ENCODE measurements around the gene DHX34. TPM values are rescaled to one million over a fixed set of nuclear protein-coding genes. Genes with fewer than 3 reads are reported as not detected.
A peak's percentile ranks its signal among the peaks of the same experiment; 100 is the strongest.

The DHX34 gene
- total RNA-seq, 1 donor from 2014 or later: 8.1 TPM

GRCh38 chr19:47427241-47428176 is 78.4 kb downstream of the DHX34 start:
- peaks cover 99% of the 10 kb centered on the region for H3K27me3 ChIP-seq (ENCODE audit: low read depth)
- H3K9me3 ChIP-seq (replicated peaks): no peaks in the 10 kb centered on the region
- H3K4me1 ChIP-seq: peaks cover 28% of the 10 kb centered on the region
- peak overlapping the region; percentile 8 for H3K4me3 ChIP-seq
- intact Hi-C loops (cut with micrococcal nuclease): loop anchor here (10.0 kb wide), 1 partner anchor 133 kb away; no protein-coding TSS in a partner anchor
- no peak overlapping the region for H3K27ac ChIP-seq (replicated peaks)
- DNase-seq: peak; percentile 40
- peak; percentile 85 for TF ChIP-seq CTCF (IDR thresholded peaks at IDR 0.05; ENCODE audit: borderline replicate concordance)
- H3K36me3 ChIP-seq: no peaks in the 10 kb centered on the region

- no peak for TF ChIP-seq CTCF (IDR thresholded peaks at IDR 0.05; ENCODE audit: borderline replicate concordance)
- H3K9me3 ChIP-seq (replicated peaks): no peaks in the 10 kb centered on the region
- peaks cover 28% of the 10 kb centered on the region for H3K4me1 ChIP-seq
- H3K27me3 ChIP-seq (ENCODE audit: low read depth): peaks cover 99% of the 10 kb centered on the region
- peak overlapping the region; percentile 8 for H3K4me3 ChIP-seq
- intact Hi-C loops (cut with micrococcal nuclease): loop anchor here (10.0 kb wide), 1 partner anchor 134 kb away; no protein-coding TSS in a partner anchor
- H3K27ac ChIP-seq (replicated peaks): no peak overlapping the region
- H3K36me3 ChIP-seq: no peaks in the 10 kb centered on the region
- peak; percentile 85 for DNase-seq
Observed at GRCh38 chr19:47428177-47428894, 79.2 kb downstream of the DHX34 start.

- Histone ChIP-seq H3K27me3 (ENCODE audit: low read depth) (peaks cover 99% of the 10 kb centered on the region), H3K9me3 (replicated peaks) (no peaks in the 10 kb centered on the region), H3K27ac (replicated peaks) (no peak overlapping the region), H3K36me3 (no peaks in the 10 kb centered on the region), H3K4me1 (peaks cover 28% of the 10 kb centered on the region), H3K4me3 (no peak overlapping the region)
- TF ChIP-seq CTCF (IDR thresholded peaks at IDR 0.05; ENCODE audit: borderline replicate concordance): no peak
- DNase-seq: no peak
- intact Hi-C loops (cut with micrococcal nuclease): loop anchor here (10.0 kb wide), 1 partner anchor 134 kb away; no protein-coding TSS in a partner anchor
Observed at GRCh38 chr19:47429140-47429793, 80.2 kb downstream of the DHX34 start.

- Histone ChIP-seq H3K27ac (replicated peaks) (no peak overlapping the region), H3K9me3 (replicated peaks) (no peaks in the 10 kb centered on the region), H3K4me3 (peak overlapping the region; percentile 48), H3K36me3 (no peaks in the 10 kb centered on the region), H3K4me1 (peaks cover 28% of the 10 kb centered on the region), H3K27me3 (ENCODE audit: low read depth) (peaks cover 99% of the 10 kb centered on the region)
- DNase-seq: no peak
- intact Hi-C loops (cut with micrococcal nuclease): no loop called here
- peak; percentile 30 for TF ChIP-seq CTCF (IDR thresholded peaks at IDR 0.05; ENCODE audit: borderline replicate concordance)
Observed at GRCh38 chr19:47430041-47430802, 81.1 kb downstream of the DHX34 start.

Data from left ventricle myocardium inferior (tissue), 1 donor.